Left ventricle myocardium inferior (tissue), 1 donor: ENCODE measurements around the gene DSCAML1. TPM values are rescaled to one million over a fixed set of nuclear protein-coding genes. Genes with fewer than 3 reads are reported as not detected.

Experiments
- DNase-seq: peaks from one replicate; pipeline ENCODE4 v3.0.0-alpha.2; 2020
- H3K27ac ChIP-seq: fragments of 200-600 bp; replicated peaks from 2 replicates; pipeline ENCODE4 v1.8.0; 2021
- H3K27me3 ChIP-seq: fragments of 200-600 bp; 2 replicates; pipeline ENCODE4 v1.8.0; 2021; ENCODE audit warnings: low read depth
- H3K36me3 ChIP-seq: fragments of 200-600 bp; 2 replicates; pipeline ENCODE4 v1.8.0; 2021
- H3K4me1 ChIP-seq: fragments of 200-600 bp; 2 replicates; pipeline ENCODE4 v1.8.0; 2021
- H3K4me3 ChIP-seq: fragments of 200-600 bp; 2 replicates; pipeline ENCODE4 v1.8.0; 2021; ENCODE audit warnings: mild to moderate bottlenecking, moderate library complexity
- H3K9me3 ChIP-seq: fragments of 200-600 bp; replicated peaks from 2 replicates; pipeline ENCODE4 v1.8.0; 2021
- CTCF ChIP-seq: fragments of 200-600 bp; IDR thresholded peaks from 2 replicates; pipeline ENCODE4 v1.8.0; 2021; ENCODE audit warnings: antibody characterized with exemption, mild to moderate bottlenecking, borderline replicate concordance
- intact Hi-C: fragments of 100-400 bp; cut with micrococcal nuclease; formaldehyde crosslinking; loops from one replicate; pipeline ENCODE4 v1.11.0; 2022
- total RNA-seq: library from RNA; stranded (reverse); fragmentation: NEBNext Ultra II Directional; extraction: Animal tissue kit (Norgen Biotek cat#: 25700); gene quantifications from one replicate; pipeline ENCODE4 v1.2.1, GENCODE V29; 2021
- donor health status: DM: no; HTN: yes; CAD: no; lungs with severe emphysema.

DSCAML1 gene
- total RNA-seq, 1 donor from 2014 or later: 0.19 TPM

GRCh38 chr11:117710211-117710610 lies 86.8 kb downstream of the DSCAML1 start:
- H3K27me3 ChIP-seq: no peaks in the 10 kb centered on the region
- no peaks in the 10 kb centered on the region for H3K36me3 ChIP-seq
- no peak for DNase-seq
- H3K4me1 ChIP-seq: peaks cover 2% of the 10 kb centered on the region
- TF ChIP-seq CTCF: no peak
- H3K4me3 ChIP-seq: no peak overlapping the region
- H3K27ac ChIP-seq: no peak overlapping the region
- peaks cover 7% of the 10 kb centered on the region for H3K9me3 ChIP-seq
- intact Hi-C loops: no loop called here

- H3K4me1 ChIP-seq: peaks cover 11% of the 10 kb centered on the region
- TF ChIP-seq CTCF: no peak
- no peaks in the 10 kb centered on the region for H3K27me3 ChIP-seq
- H3K36me3 ChIP-seq: no peaks in the 10 kb centered on the region
- peaks cover 7% of the 10 kb centered on the region for H3K9me3 ChIP-seq
- H3K27ac ChIP-seq: no peak overlapping the region
- intact Hi-C loops: no loop called here
- no peak for DNase-seq
- no peak overlapping the region for H3K4me3 ChIP-seq
Observed at GRCh38 chr11:117706322-117706814, 90.6 kb downstream of the DSCAML1 start.

GRCh38 chr11:117705866-117706265 lies 91.2 kb downstream of the DSCAML1 start:
- Histone ChIP-seq H3K27ac (no peak overlapping the region), H3K27me3 (no peaks in the 10 kb centered on the region), H3K4me1 (peaks cover 11% of the 10 kb centered on the region), H3K4me3 (no peak overlapping the region), H3K9me3 (peaks cover 7% of the 10 kb centered on the region), H3K36me3 (no peaks in the 10 kb centered on the region)
- no peak for DNase-seq
- intact Hi-C loops: no loop called here
- TF ChIP-seq CTCF: no peak

- no peak overlapping the region for H3K27ac ChIP-seq
- no peak for DNase-seq
- intact Hi-C loops: no loop called here
- peak overlapping the region; percentile 32 for H3K4me3 ChIP-seq
- peaks cover 11% of the 10 kb centered on the region for H3K4me1 ChIP-seq
- peaks cover 5% of the 10 kb centered on the region for H3K9me3 ChIP-seq
- H3K27me3 ChIP-seq: no peaks in the 10 kb centered on the region
- no peak for TF ChIP-seq CTCF
- H3K36me3 ChIP-seq: no peaks in the 10 kb centered on the region
Observed at GRCh38 chr11:117704395-117705100, 92.5 kb downstream of the DSCAML1 start.

GRCh38 chr11:117702946-117703598 lies 93.9 kb downstream of the DSCAML1 start:
- no peak for TF ChIP-seq CTCF
- Histone ChIP-seq H3K9me3 (no peaks in the 10 kb centered on the region), H3K4me3 (no peak overlapping the region)

More at GRCh38 chr11:117702946-117703598, 93.9 kb downstream of the DSCAML1 start:
- Histone ChIP-seq H3K4me1 (peaks cover 11% of the 10 kb centered on the region), H3K27me3 (no peaks in the 10 kb centered on the region), H3K36me3 (no peaks in the 10 kb centered on the region), H3K27ac (no peak overlapping the region)
- DNase-seq: no peak
- intact Hi-C loops: no loop called here
